Kasumi-1 (cell line): ENCODE data around the gene OTOS.

ENCODE experiments used
- DNase-seq, 2 experiments: peaks; one replicate each; lab custom pipeline; 2025; lab: John Stamatoyannopoulos, UW

Gene OTOS

GRCh38 chr2:240121190-240121589, 19.3 kb downstream of the OTOS start:
- no peak for DNase-seq

GRCh38 chr2:240114233-240114632, 26.2 kb downstream of the OTOS start:
- no peak for DNase-seq

- no peak for DNase-seq
These were observed 27.4 kb downstream of the OTOS start for GRCh38 chr2:240112914-240113690.

- no peak for DNase-seq
These were observed 29.2 kb downstream of the OTOS start for GRCh38 chr2:240111253-240111652.

GRCh38 chr2:240109386-240109785, 31.1 kb downstream of the OTOS start:
- DNase-seq: no peak

- DNase-seq: no peak
These were observed 33.0 kb downstream of the OTOS start for GRCh38 chr2:240107477-240107796.

GRCh38 chr2:240106765-240107476, 33.5 kb downstream of the OTOS start:
- no peak for DNase-seq

GRCh38 chr2:240105982-240106381, 34.5 kb downstream of the OTOS start:
- no peak for DNase-seq

- no peak for DNase-seq
These were observed 37.3 kb downstream of the OTOS start for GRCh38 chr2:240103136-240103535.

- DNase-seq: no peak
These were observed 42.1 kb downstream of the OTOS start for GRCh38 chr2:240098349-240098748.

GRCh38 chr2:240095556-240096523, 44.6 kb downstream of the OTOS start:
- no peak for DNase-seq

- no peak for DNase-seq
These were observed 51.2 kb downstream of the OTOS start for GRCh38 chr2:240089306-240089705.
